Cerebellar nuclear complex (tissue), 1 donor: Measurements from ENCODE around the gene INPP5K.
"Not testable (repeated sequence)": the region's sequence is repeated elsewhere in the genome, so short reads cannot be mapped to it uniquely, and the experiment has no call there.

Experiments used
- DNase-seq, 2 experiments: peaks; one replicate each; lab custom pipeline; 2025; lab: John Stamatoyannopoulos, UW

Gene INPP5K

DNA sequence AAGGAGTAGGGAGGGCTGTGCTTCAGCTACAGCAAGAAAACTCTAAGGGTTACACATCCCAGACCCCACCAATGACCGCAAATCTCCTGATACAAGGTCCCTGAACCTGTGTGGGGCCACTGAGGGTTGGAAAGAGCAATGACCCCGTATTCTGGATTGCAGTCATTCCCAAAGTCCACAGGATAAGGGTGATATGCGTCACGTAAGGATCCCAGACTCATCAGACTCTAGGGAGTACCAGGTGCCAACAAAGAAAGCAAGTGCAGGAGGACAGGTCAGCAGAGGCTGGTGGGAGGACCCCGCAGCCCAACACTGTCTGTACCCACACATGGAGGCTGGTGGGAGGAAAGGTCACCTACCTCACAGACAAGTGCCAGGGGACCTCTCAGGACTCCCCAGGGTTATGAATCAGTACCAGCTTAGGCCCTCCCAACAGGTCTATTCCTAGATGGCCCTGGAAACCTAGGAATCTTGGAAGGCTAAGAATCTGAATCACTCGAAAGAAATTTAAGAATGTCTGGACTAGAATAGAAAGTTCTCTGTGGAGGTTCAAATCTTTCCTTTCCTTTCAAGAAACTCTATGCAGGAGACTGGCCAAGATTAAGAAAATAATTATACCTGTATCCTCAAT, 30.0 kb upstream of the INPP5K start:
- no peak for DNase-seq

DNA sequence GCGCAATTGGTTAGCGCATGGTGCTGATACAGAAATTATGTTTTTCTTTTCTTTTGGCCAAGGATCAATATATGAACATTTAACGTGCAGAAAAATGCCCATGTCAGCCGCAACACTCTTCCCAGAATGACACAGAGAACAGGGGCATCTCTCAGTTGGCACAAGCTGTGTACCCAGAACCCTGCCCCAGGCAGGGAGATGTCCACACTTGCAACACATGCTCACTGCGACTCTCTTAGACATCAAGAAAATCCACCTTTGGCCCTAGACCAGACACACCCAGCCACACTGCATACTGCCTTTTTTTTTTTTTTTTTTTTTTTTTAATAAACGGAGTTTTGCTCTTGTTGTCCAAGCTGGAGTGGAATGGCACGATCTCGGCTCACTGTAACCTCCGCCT, 29.2 kb upstream of the INPP5K start:
- no peak for DNase-seq

DNA sequence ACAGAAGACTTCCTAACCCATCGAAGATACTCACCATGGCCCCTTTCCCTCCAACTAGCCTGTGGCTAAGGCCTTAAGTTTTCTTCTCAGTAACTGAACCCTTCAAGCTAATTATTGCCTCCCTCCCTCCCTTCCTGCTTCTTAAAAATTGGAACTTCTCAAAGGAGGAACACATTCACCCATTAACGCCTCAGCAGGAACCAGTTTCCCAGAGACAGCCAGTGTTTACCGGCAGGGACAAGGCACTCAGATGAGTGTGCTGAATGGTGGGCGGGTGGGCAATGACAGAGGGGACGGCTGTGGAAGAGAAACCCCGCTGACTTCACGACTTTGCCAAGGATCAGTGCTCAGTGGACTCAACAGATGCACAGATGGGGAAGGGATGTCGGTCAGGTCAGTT, 25.9 kb upstream of the INPP5K start:
- no peak for DNase-seq

DNA sequence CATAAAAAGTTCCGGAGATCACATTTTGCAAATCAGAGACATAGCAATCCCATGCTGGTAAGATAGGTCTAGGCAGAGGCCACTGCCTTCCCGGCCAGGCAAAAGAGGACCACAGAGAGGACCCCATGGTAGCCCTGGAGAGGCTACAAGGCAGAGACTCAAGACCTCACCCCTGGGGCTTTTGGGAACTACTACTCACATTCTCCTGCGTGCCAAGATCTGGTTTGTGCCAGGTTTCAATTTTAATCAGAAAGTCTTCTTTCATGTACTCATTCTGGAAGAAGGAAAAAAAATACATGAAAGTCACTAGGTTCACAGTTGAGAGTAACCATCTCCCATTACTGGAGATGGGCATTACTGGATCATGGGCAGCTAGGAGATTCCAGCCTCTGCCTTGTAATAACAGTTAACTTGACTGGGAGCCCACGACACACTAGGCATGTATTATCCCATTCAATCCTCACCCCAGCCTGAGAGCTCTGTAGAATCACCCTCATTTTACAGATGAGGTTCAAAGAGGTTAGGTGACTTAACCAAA, 25.0 kb upstream of the INPP5K start:
- DNase-seq = no peak

DNA sequence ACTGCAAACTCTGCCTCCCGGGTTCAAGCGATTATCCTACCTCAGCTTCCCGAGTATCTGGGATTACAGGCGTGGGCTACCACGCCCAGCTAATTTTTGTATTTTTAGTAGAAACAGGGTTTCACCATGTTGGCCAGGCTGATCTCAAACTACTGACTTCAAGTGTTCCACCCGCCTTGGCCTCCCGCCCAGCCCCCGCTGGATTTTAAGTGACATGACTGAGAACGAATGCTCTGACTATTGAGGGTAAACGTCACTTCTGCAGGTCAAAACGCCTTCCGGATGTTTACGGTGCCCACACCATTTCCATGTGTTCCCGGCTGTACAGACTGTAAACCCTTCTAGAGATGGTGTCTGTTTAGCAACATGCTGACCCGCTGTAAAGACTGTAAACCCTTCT, 23.4 kb upstream of the INPP5K start:
- DNase-seq = no peak

DNA sequence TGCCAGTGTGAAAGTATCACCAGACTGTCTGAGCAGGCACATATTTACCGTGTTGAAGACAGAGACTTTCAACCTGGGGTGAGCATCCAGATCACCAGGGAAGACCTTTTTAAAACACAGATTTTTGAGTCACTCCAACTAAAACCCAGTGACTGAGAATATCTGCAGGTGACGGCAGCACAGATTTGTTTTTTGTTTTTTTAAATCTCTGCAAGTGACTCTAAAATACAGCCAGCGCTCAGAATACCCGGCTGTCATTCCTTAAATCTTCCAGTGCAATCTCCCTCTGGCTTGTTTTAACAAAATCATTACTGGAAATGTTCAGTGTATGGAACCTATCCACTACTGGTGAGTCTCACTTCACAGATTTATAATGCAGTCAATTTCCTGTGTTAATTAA, 19.3 kb upstream of the INPP5K start:
- DNase-seq = no peak

DNA sequence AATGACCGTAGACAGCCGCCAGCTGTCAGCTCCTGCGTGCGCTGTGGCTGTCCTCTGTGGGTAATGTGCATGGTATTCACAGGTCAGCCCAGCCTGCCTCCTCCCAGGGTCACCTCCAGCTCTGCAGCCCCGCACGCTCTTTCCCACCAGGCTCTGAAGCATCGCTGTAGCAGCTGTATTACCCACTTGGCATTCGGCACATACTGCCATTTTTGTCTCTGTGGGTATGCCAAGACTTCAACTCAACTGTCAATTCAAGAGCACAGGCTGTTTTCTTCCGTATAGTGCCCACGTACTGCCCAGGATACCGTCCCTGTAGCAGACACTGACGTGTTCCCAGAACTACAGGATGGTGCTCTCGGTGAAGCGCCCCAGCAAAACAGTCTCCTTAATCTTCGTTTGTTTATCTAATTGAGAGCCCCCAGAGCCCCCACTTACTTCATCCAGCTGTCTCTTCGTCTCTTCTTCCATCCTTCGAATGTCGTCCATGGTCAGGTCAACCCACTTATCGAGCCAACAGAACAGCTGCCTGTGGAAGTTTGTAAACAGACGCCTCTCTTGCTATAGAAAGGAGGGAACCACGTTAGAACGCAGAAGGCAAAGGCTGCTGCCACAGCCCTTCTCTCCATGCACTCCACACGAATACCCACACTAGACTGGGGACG, 17.4 kb upstream of the INPP5K start:
- DNase-seq = no peak

DNA sequence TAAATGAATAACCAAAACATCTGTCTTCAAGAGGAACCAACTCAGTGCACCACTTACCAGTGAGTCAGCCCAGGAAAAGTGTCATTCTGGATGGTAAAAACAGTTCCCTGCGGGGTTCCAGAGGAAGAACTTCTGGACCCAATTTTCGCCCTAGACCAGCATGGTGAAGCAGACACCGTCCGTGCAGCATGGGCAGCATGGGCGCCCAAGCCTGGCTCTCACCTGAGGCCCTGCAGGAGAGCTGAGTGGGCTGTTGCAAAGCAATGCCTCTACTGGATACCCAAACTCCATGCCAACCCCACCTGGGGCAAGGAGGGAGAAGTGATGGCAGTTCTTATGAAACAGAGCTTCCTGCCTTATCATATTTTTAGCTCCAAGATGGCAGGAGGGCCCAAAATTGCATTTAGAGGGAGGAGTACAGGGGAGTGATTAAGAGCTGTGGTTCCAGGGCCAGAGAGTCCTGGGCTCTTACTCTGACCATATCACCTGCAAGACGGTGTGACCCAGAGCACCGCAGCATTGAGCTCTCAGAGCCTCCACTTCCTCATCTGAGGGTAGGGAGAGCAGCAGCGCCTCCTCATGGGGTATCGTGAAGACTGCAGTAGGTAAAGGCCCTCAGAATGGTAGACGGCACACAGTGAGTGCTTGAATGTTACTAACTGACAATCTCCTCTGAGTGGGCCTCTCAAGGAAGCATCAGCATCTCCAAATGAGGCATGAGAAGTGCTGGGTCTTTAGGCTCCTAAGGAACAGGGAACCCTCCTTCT, 16.6 kb upstream of the INPP5K start:
- DNase-seq = no peak

DNA sequence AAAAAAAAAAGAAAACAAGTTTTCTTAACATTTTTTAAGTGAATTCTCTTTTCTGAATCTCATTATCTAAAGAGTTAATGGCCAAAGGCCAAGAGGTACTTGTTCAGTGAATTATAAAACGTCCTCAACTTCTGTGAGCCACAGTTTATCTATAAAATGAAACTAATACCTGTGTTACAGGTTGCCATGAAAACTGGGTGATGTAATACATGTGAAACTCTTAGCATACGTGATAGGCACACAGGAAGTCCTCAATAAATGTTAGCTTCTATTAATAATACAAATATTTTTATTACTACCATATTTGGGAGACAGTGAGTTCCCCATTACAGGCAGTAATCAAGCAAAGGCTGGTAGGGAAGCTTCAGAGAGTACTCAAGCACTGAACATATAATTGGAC, 13.5 kb upstream of the INPP5K start:
- DNase-seq = no peak

DNA sequence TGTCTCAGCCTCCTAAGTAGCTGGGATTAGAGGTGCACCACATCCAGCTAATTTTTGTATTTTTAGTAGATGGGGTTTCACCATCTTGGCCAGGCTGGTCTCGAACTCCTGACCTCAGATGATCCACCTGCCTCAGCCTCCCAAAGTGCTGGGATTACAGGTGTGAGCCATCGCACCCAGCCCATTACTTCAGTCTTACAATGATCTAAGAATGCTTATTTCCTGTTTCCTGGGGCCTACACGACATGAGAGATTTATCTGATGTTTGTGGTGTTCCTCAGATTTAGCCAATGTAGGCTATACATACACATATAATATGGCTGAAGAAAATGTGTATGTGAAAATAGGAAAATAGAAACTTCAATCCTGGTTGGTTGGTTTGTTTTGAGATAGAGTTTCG, 10.5 kb upstream of the INPP5K start:
- not testable (repeated sequence) for DNase-seq

DNA sequence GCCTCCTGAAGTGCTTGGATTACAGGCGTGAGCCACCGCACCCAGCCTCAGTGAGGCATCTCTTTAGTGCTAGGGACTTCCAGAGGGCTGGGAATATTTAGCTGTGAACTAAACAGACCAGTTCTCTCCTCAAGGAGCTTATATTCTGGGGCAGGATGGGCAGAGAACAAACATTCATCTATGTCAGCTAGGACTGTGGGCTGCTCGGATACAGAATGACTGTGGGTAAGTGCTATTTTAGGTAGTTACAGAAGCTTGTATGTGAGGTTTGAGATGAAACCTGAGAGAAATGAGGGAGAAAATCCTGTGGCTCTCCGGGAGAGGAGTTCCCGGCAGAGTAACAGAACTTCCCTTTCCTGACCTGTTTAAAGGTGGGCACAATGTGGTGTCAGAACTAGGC, 6.2 kb upstream of the INPP5K start:
- no peak for DNase-seq

DNA sequence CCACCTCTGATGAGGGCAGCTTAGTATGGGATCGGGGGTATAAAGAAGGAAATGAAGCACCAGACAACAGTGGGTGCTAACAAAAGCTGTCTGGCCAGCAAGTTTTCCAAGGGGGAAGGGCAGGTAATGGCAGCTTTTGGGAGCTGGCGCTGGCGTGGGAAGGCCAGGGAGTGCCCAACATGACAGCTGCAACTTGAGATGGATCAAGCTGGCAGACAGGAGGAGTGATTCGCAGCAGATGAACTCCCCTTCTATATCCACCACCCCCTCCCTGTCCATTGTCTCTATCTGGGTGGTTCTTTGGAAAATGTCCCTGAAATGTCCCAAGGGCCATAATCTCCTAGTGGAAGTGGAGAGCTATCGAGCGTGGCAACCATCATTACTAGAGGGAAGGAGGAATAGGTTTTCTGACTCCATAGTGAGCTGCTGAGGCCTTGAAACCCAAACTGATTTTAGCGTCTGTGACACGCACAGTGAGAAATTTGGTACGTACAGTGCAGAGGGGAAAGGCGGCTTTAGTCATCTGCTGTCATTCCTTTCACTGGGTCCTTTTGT, 4.8 kb upstream of the INPP5K start:
- no peak for DNase-seq

DNA sequence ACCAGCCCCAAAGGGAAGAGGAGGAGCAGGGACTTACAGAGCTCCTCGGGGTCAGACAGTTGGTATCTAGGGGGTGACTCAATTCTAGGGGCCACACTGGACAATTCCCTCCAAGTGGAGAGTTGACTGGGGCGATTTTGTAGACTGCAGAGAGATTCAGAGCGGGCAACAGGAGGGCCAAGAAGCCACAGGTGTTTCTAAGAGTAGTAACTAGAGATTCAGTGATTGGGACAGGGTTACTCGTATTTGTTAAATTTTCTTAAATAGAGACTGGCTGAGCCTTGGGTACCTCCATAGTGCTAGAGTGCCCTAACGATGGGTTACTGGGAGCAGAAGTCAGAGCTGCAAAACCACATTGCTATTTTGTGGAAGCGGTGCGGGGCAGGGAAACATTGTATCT, 3.3 kb upstream of the INPP5K start:
- no peak for DNase-seq

DNA sequence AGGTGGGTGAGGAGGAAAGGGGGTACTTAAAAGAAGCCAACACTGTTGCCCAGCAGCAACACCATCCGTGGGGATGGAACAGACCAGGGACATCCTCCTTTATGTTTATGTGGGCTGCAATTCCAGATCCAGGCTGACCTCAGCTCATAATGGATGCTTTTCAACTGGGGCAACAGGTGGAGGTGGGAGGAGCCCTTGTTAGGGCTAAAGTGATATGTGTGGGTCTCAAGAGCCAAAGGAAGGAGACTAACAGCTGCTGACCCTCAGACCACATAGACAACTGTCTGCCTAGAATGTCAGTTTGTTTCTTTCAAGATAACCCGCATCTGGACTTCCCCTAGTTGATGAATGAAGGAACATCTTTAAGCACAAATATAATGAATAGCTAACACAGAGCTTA, 2.0 kb upstream of the INPP5K start:
- DNase-seq = no peak

DNA sequence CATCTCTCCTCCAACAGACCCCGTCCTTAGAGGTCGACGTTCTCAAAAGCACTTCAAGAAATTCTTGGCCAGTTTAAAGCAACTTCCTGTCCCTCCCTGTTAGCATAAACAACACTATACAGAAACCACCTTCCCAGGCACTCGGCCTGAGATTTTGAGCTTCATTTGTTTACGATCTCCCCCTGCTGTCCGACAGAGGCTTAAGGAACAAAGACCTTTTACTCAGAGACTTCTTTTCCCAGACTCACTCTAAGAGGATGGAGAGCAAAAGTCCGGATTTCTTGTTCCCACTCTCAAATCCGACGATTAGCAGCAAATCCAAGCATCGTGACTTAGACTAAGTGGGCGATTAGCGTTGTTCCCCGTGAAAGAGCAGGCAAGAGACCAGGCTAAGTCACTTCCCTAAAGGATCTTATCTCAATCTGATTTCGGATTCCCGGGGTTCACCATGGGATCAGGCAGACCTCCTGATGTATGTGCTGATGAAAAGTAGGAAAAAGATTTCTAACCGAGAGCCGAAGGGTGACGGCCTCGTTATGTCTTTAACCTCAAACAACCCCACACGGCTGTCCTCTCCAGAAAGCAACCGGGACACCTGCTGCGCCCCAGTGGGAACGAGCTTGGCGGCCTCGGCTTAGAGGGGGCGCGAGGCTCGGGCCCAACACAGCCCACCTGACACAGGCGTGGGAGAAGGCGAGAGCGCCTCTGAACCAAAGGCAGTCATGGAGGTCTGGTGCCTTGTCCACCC, 598 bp downstream of the INPP5K start:
- no peak for DNase-seq

DNA sequence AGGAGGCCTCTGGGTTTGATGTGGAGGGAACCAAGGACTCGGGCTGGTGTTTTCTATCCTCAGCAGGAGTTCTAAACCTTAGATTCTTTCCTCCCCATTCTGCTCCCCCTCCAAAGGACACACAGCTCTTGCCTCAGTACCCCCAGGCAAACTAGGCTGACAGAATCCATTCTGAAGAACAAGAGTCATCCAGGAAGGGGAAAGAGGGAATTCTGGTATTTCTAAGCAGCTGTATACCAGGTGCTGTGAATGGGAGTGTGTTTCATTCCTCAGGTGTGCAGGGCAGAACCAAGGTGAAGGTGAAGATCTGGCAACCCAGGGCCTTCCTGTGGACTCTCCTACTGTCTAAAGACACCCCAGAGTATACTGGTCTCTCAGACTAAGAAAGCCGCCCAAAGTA, 4.1 kb downstream of the INPP5K start:
- DNase-seq = no peak

DNA sequence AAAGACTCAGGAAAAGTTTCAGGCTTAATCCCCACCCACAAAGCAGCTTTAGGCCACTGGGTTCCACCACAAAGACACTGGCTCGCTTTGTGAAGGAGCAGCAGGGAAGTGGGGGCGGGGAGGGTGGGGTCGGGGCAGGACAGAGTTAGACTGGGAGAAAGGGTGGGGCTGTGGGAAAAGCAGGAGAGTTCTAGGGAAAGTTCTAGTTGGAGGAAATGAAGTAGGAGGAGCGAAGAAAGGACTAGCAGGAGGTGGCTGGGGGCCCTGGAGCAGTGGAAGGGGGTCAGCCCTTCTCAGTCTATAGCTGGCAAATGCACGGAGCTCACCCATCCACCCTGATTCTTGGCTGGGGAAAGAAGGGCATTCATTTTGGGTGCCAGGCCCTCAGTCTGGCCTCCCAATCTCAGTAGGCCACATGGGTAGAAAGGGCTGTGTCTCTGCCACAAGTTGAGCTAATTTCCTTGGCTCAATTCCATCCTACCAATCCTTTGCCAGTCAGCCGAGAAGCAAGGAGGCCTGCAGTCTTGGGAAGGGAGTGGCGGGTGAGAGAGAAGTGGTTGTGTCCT, 4.6 kb downstream of the INPP5K start:
- DNase-seq = no peak

DNA sequence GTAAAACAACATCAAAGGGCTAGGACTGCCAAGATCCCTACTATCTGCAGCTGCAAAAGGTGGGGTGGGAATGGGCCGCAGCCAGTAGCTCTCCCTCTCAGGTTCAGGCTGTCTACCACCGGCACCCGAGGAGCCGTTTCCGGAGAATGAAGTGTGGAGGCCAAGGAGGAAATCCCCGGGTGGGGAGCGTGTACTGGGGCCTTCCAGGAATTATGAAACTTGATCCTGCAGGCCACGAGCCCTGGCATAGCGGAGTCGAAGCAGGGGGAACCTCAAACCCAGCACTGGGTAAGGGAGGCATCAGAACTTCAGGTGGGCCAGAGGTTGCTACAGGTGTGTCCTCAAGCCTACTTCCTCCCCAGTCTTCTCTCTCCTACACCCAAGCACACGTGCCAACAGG, 5.1 kb downstream of the INPP5K start:
- DNase-seq = no peak

DNA sequence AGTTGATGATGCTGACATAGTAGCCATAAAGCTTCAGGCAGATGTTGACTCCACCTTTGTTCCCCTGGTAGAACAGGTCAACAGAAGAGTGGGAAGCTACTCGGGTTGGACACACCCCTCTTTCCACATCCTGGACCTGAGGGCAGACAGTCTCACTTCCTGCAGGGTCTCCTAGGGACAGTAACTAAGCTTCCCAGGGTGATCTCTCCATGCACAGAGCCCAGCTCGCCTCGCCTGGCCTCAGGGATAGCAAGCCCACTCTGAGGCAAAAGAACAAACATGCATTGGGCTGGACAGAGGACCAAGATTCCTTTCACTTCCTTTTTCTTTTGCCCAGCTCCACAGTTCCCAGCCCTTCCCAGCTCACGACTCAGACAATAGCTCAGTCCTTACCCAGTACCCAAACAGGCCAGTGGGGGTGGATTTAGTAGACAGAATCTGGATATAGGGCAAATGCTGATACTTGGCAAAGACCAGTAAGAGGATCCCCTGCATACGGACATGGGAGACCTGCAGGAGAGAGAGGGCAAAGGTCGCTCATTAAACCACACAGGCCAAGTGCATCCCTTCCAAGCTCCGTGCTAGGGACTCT, 7.0 kb downstream of the INPP5K start:
- no peak for DNase-seq

DNA sequence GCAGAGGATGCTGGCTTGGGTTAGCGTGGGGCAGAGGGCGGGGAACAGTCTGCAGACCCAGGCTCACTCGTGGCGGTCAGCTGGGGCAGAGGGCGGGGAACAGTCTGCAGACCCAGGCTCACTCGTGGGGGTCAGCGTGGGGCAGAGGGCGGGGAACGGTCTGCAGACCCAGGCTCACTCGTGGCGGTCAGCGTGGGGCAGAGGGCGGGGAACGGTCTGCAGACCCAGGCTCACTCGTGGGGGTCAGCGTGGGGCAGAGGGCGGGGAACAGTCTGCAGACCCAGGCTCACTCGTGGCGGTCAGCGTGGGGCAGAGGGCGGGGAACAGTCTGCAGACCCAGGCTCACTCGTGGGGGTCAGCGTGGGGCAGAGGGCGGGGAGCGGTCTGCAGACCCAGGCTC, 7.7 kb downstream of the INPP5K start:
- not testable (repeated sequence) for DNase-seq

DNA sequence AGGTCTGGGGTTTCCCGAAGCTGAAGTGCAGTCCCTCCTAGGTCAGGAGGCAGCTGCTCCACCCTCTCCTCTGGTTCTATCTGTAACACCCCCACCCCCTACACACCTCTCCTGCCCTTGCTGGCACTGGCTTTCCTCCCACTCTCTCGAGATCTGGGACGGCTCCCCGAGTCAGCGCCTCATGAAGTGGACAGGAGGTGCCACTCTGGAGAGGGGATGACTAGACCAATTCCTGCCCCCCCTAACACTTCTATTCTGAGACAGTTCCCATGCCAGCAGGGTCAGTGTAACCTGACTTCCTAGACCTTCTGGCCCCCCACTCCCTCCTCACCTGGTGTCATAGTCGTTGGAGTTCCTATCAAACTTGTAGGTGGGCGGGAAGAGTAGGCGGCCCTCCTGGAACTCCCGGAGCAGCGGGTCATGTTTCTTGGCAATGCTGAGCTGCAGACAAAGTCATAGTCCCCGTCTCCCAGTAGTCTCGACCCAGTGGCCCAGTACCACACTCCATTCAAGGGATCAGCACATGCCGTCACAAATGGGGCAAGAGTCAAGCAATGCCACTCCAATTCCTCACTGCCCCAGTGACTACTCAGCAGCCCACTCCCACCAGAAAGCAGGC, 9.7 kb downstream of the INPP5K start:
- DNase-seq = no peak
